HG02970 (cell line): ENCODE results near the gene ASIC4.

ENCODE experiments used
- ATAC-seq: cut with Tn5 transposase; IDR thresholded peaks from one replicate; pipeline ENCODE4 v1.9.1; 2021; ENCODE audit warnings: mild to moderate bottlenecking, moderate library complexity, moderate number of reproducible peaks; ENCODE audit not compliant: unreplicated experiment, low FRiP score

Gene ASIC4

DNA sequence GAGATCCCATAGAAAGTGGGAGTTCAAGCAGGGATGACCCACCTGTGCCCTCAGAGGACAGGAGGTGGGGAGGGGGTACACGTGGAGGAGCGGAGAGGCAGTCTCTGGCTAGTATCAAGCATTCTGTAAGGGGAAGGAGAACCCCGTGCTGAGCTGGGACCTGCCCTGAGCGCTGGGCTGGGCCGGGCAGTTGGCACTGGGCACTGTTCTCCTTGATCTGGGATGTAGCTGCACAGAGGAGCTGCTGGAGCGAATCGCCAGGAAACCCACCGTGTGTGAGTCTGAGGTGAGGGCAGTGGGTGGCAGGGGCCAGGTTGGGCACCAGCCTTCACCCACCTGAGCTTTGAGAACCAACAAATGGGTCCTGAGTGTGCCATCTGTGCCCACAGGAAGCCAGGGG is 35.4 kb upstream of the ASIC4 start:
- no peak for ATAC-seq

DNA sequence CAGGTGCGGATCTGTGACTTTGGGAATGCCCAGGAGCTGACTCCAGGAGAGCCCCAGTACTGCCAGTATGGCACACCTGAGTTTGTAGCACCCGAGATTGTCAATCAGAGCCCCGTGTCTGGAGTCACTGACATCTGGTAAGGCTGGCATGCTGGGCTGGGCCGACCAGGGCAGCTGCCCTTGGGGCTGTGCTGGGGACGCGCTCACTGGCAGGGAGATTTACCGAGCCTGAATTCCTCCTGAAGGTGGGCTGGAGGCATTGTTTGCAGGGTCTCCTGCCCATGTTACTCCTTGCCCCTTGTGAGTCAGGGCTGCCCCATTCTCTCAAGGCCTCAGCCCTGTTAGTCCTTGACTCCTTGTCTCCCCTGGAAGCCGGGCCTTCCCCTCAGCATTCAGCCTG is 34.3 kb upstream of the ASIC4 start:
- no peak for ATAC-seq

DNA sequence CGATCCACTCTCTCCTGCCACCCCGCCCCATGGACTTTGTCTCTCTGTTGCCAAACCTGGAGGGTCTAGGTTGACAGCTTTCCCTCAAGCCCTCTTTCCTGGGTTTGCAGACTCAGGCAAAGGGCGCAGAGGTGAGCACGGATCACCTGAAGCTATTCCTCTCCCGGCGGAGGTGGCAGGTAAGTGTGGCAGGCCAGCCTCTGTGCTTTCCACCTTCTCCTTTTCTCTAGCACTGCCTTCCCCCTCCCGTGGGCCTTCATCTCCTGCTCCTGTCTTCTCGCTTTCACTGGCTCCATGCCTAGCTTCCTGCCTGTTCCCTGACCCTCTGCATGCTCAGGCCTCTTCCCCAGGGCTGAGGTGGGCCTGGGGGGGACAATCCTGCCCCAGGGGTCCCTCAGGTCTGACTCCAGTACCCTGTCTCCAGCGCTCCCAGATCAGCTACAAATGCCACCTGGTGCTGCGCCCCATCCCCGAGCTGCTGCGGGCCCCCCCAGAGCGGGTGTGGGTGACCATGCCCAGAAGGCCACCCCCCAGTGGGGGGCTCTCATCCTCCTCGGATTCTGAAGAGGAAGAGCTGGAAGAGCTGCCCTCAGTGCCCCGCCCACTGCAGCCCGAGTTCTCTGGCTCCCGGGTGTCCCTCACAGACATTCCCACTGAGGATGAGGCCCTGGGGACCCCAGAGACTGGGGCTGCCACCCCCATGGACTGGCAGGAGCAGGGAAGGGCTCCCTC is 31.4 kb upstream of the ASIC4 start:
- ATAC-seq: no peak

DNA sequence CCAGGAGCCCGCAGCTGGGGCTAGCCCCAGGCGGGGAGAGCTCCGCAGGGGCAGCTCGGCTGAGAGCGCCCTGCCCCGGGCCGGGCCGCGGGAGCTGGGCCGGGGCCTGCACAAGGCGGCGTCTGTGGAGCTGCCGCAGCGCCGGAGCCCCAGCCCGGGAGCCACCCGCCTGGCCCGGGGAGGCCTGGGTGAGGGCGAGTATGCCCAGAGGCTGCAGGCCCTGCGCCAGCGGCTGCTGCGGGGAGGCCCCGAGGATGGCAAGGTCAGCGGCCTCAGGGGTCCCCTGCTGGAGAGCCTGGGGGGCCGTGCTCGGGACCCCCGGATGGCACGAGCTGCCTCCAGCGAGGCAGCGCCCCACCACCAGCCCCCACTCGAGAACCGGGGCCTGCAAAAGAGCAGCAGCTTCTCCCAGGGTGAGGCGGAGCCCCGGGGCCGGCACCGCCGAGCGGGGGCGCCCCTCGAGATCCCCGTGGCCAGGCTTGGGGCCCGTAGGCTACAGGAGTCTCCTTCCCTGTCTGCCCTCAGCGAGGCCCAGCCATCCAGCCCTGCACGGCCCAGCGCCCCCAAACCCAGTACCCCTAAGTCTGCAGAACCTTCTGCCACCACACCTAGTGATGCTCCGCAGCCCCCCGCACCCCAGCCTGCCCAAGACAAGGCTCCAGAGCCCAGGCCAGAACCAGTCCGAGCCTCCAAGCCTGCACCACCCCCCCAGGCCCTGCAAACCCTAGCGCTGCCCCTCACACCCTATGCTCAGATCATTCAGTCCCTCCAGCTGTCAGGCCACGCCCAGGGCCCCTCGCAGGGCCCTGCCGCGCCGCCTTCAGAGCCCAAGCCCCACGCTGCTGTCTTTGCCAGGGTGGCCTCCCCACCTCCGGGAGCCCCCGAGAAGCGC is 30.6 kb upstream of the ASIC4 start:
- no peak for ATAC-seq

DNA sequence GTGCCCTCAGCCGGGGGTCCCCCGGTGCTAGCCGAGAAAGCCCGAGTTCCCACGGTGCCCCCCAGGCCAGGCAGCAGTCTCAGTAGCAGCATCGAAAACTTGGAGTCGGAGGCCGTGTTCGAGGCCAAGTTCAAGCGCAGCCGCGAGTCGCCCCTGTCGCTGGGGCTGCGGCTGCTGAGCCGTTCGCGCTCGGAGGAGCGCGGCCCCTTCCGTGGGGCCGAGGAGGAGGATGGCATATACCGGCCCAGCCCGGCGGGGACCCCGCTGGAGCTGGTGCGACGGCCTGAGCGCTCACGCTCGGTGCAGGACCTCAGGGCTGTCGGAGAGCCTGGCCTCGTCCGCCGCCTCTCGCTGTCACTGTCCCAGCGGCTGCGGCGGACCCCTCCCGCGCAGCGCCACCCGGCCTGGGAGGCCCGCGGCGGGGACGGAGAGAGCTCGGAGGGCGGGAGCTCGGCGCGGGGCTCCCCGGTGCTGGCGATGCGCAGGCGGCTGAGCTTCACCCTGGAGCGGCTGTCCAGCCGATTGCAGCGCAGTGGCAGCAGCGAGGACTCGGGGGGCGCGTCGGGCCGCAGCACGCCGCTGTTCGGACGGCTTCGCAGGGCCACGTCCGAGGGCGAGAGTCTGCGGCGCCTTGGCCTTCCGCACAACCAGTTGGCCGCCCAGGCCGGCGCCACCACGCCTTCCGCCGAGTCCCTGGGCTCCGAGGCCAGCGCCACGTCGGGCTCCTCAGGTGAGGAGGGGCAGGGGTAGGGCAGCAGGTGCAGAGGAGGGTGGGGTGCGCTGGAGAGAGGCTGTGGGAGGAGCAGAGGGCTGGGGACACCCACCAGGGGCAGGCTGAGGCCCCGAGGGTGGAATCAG is 29.7 kb upstream of the ASIC4 start:
- ATAC-seq: no peak

DNA sequence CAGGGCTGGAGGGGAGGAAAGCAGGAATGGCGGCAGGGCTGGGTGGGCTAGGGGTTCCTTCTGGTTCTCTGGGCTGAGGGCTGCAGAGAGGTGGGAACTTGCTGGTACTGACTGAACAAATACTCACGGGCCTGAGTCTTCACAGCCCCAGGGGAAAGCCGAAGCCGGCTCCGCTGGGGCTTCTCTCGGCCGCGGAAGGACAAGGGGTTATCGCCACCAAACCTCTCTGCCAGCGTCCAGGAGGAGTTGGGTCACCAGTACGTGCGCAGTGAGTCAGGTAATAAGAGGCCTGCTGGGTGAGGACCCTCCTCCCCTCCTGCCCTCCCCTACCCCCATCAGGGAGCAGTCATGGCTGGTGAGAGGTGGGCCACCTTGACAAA is 29.1 kb upstream of the ASIC4 start:
- no peak for ATAC-seq

DNA sequence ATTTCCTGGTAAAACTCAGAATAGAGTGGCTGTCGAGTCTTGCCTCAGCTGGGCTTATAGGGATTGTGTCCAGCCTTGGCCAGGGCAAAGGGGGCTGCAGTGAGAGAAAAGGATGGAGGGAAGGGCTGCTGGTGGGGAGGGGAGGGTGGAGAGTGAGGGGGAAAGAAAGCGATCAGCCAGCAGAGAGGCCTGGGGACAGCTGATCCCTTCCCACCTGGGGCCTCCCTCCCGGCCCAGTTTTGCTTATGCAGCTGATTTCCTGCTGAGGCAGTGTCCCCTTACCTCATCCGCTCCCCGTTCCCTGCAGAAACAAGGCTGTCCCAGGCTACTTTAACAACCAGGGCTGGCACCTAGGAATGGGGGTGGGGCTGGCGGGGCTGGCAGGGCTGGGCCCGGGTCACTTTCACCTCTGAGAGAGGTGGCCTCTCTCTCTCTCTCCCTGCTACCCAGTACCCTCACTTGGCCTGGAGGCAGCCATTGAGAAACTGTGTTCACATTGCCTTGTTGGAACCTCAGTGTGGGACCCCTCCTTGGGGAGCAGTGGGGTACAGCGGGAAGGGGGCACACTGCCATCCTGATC is 27.8 kb upstream of the ASIC4 start:
- ATAC-seq: no peak

DNA sequence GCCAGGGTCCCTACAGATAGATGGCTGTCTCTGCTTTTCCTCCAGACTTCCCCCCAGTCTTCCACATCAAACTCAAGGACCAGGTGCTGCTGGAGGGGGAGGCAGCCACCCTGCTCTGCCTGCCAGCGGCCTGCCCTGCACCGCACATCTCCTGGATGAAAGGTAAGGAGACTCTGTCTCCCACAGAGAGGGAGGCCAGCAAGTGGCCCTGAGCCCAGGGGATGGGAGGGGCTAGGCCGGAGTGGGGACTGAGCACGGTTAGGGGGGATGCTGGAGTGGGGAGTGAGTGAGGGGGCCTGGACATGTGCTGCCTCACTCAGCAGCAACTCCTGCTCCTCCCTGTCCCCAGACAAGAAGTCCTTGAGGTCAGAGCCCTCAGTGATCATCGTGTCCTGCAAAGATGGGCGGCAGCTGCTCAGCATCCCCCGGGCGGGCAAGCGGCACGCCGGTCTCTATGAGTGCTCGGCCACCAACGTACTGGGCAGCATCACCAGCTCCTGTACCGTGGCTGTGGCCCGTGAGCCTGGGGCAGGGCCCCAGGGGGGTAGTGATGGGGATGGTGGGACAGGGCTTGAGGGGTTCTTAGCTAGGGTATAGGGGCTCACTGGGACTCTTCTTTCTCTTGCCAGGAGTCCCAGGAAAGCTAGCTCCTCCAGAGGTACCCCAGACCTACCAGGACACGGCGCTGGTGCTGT is 26.0 kb upstream of the ASIC4 start:
- ATAC-seq: no peak

DNA sequence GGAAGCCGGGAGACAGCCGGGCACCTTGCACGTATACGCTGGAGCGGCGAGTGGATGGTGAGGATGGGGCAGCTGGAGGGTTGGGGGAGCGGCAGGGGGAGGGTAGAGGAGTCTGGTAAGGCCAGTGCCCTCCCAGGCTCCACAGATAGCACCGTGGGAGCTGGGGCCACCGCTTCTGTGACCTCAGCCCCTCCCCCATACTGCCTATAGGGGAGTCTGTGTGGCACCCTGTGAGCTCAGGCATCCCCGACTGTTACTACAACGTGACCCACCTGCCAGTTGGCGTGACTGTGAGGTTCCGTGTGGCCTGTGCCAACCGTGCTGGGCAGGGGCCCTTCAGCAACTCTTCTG is 25.5 kb upstream of the ASIC4 start:
- no peak for ATAC-seq

DNA sequence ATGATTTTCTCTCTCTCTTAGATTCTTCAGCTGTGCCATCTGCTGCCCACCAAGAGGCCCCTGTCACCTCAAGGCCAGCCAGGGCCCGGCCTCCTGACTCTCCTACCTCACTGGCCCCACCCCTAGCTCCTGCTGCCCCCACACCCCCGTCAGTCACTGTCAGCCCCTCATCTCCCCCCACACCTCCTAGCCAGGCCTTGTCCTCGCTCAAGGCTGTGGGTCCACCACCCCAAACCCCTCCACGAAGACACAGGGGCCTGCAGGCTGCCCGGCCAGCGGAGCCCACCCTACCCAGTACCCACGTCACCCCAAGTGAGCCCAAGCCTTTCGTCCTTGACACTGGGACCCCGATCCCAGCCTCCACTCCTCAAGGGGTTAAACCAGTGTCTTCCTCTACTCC is 25.0 kb upstream of the ASIC4 start:
- ATAC-seq: no peak

DNA sequence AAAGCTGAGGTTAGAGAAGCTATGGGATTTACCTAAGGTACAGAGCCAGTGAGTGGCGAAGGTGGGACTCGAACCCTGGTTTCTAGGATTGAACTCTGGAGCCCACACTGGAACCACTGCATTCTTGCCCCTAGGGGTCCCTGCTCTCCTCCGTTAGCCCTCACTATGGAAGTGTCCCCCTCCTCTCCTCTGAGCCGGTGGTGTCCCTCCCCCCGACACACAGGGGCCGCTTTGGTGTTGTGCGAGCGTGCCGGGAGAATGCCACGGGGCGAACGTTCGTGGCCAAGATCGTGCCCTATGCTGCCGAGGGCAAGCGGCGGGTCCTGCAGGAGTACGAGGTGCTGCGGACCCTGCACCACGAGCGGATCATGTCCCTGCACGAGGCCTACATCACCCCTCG is 24.1 kb upstream of the ASIC4 start:
- ATAC-seq: no peak

DNA sequence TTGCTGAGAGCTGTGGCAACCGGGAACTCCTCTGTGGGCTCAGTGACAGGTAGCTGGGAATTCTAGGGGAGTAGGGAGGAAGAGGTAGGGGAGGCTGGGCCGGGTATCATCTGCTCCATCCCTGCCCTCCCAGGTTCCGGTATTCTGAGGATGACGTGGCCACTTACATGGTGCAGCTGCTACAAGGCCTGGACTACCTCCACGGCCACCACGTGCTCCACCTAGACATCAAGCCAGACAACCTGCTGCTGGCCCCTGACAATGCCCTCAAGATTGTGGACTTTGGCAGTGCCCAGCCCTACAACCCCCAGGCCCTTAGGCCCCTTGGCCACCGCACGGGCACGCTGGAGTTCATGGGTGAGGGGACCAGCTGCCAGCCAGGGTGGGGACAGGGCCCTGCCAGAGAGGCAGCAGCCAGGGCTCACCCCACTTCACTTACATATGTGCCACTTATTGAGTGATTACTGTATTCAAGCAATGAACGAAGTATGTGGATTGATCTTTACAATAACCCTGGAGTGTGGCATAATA is 23.6 kb upstream of the ASIC4 start:
- no peak for ATAC-seq

DNA sequence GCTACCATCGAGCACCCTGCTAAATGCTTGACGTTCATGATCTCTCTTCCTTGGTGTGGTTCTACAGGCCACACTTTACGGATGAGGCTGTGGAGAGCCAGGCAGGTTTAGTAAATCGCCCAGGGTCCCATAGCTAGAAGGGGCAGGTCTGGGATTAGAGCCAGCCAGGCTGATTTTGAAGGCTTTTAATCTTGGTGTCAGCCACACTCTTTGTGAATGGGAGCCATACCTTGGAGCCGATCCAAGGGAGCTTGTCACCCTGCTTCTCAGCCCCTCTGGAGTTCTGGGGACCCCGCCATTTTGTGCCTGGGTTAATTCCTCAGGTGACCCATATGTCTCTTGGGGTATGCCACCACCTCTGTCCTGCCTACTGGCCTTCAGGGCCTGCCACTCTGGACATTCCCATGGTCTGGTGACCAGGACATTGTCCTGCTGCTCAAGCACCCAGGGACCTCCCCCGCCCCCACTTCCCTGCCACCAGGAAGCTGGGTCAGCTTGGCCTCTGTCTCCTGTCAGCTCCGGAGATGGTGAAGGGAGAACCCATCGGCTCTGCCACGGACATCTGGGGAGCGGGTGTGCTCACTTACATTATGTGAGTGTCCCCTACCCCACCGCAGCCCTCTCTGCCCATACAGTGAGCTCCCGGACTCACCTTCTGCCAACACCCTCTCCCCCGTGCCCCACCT is 22.9 kb upstream of the ASIC4 start:
- no peak for ATAC-seq

DNA sequence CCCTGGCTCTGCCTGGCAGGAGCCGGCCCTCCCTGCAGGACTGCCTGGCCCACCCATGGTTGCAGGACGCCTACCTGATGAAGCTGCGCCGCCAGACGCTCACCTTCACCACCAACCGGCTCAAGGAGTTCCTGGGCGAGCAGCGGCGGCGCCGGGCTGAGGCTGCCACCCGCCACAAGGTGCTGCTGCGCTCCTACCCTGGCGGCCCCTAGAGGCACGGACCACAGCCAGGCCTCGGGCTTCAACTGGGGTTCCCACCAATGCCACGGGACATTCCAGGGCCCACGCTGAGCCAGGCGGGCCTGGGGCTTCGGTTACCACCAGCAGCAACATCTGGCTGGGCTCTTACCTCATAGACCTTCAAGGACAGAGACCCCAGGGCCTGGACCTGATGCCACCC is 21.7 kb upstream of the ASIC4 start:
- ATAC-seq: no peak

DNA sequence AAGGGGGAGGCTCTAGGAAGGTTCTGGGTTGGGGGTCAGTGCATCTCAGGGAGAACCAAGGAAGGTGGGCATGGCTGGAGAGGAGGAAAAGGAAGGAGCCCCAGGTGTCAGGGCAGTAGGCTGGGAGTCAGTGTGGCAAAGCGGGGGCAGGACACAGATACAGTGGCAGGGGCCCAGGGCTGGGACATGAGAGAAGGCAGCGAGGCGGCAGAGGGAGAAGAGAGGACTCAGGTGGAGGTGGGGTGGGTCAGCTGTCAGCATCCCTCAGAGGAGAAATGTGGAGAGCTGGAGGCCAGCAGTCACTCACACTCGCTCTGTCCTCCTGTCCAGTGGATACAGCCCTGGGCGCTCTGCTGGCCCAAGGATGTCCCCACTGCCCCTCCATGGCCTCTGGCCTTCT is 21.2 kb upstream of the ASIC4 start:
- no peak for ATAC-seq

DNA sequence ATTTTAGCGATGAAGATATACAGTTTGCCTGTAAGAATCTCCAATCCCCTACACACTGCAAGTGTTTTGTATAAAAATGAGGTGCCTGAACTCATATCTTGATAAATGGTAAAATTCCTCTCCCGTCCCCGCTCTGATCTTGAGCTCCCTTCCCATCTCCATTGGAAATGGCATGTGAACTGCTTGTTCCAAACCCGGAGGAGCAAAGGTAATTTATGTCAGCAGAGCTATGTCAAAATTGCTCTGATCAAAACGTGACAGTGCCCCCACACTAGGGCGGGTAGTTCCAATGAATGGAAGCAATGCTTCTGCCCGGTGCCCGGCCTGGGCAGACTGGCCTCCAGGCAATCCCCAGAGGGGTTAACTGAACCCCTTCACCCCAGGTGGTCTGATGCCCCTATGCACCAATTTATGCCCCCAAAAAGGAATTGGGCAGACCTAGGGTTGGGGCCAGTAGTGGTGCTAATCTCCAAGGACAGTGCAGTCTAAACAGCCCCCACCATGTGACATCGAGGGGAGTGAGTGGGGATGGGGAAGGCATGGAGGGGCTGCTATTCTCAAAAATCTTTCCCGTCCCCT is 19.2 kb upstream of the ASIC4 start:
- ATAC-seq: no peak

DNA sequence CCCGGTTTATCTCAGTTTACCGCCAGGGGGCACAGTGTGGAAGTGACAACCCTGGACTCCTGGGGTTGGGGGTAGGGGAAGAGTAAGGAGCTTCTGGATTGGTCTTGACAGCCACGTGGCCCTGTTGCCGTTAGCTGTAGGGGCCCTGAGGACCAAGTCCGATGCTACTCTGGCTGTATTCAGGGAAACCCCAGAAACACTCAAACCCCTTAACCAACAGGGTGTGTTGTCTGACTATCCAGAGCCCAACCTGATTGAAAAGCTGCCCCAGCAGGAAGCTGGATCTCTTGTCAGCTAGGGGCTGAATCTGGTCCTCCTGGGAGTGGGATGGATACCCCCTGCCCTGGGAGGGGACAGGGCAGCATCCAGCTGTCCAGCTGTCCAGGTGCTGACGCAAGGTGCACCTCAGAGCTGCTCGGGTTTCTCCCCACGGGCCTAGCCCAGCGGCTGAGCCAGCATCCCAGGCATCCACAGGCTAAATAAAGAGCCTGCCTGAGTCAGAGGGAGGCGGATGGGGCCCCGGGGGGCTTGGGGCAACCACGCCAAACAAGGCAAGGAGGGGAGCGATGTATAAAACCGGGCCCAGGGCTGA is 18.7 kb upstream of the ASIC4 start:
- ATAC-seq: no peak

DNA sequence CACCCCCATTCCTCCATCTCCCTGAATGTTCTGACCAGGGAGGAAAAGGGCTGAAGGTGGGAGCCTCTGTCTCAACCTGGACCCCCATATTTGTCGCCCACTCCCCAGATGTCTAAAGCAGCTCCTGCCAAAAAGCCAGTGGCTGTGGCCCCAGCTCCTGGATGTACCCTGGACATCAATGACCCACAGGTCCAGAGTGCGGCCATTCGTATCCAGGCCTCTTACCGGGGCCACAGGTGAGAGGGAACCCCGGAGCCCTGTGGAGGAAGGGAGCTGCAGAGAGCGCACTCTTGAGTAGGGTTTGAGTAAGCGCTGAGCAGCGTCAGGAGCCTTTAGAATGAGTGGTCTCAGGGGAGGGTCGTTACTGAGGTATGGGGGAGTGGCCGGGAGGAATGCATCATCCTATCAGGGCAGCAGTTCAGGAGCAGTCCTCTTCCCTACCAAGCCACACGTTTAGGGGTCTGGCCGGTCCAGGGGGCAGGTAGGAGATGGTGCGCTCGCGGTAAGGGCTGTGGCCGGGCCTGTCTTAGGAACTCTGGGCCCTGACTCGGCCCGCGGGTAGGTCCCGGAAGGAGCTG is 17.9 kb upstream of the ASIC4 start:
- ATAC-seq: no peak
